ENCODE results near the gene ECI1.
"Not testable (repeated sequence)": the region's sequence is repeated elsewhere in the genome, so short reads cannot be mapped to it uniquely, and the experiment has no call there.

ECI1 gene

DNA sequence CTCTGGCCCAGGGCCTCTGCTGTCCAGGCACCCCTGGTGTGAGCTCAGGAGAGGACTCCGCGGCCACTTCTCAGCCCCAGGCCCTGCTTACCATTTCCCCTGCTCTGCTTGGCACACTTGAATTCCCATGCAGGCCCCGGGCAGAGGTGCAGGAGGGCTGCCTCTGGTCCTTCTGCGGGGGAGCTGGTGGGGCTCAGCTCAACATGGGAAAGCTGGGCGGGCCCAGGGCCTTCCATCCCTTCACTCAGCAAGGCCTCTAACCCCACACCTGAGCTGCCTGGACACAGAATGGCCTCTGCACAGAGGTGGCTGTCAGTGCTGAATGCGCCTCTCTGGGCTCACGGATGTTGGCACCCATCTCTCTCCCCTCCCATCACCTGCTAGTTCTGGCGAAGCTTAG is 29.1 kb upstream of the ECI1 start:
- no peak for DNase-seq

DNA sequence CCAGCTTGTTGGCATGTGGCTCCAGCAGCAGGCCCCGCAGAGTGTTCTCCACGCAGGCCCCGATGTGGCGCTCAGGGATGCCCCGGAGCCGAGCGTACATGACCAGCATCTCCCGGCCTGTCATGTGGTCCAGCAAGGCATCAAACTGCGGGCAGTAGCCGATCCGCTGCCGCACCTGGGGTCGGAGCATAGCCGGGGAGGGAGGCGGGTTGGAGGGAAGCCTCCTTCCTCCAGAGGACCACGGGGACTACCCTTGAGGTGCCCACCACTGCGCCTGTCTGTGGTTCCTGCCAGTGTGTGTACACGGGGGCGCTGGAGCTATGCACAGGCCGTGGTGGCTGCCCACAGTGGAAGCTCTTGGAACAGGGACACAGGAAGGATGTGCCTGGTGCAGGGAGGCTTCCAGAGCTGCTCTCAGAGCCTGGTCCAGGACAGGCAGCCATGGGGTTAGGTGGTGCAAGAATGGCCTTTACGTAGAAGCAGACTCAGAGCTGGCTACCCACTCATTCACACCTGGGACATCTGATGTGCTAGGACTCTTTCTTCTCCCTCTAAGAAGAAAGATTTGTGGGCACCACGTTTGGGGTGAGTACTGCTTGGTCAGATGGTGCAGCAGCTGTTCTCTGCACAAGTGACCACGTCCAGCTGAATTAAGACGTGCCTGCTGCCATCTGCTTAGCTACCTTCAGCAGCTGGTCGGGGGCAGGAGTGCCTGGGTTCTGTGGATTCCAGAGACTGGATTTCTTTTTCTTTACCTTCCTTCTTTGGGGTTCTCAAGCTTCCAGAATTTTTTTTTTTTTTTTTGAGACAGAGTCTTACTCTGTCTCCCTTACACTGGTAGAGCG is 27.8 kb upstream of the ECI1 start:
- no peak for DNase-seq

GRCh38 chr16:2278272-2278608 is 26.9 kb upstream of the ECI1 start:
- DNase-seq = no peak

GRCh38 chr16:2277466-2278271 is 26.3 kb upstream of the ECI1 start:
- DNase-seq = no peak

DNA sequence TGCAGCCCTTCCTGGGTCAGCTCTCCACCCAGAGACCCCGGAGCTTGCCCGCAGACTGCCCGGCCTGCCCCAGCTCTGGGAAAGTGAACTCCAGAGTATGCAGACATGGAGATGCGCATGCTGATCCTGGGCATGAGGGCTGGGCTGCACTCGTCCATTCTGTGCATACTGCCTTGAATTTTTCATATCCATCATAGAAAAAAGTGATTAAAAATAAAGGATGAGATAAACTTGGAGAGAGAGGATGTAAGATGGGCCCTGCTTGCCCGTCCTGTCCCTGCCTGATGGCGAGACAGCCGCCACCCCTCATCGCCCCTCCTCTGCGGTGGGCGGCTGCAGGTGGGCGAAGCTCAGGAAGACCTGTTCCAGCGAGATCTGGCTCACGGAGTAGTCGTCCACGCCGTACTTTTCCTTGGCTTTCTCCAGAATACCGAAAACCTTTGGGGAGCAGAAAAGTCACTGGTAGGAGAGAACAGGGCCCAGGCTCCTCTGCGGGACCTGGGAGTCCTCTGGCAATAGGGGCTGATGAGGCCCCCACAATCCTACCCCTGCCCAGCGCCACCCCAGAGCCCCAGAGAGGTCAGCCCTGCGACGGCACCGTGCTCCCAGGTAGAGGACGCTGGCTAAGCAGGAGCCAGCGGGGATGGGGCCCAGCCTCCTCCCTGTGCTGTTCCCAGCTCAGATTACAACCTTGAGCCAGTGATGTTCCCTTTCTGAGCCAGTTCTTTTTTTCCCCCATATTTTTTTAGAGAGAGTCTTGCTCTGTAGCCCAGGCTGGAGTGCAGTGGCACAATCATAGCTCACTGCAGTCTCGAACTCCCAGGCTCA is 25.2 kb upstream of the ECI1 start:
- DNase-seq = no peak

DNA sequence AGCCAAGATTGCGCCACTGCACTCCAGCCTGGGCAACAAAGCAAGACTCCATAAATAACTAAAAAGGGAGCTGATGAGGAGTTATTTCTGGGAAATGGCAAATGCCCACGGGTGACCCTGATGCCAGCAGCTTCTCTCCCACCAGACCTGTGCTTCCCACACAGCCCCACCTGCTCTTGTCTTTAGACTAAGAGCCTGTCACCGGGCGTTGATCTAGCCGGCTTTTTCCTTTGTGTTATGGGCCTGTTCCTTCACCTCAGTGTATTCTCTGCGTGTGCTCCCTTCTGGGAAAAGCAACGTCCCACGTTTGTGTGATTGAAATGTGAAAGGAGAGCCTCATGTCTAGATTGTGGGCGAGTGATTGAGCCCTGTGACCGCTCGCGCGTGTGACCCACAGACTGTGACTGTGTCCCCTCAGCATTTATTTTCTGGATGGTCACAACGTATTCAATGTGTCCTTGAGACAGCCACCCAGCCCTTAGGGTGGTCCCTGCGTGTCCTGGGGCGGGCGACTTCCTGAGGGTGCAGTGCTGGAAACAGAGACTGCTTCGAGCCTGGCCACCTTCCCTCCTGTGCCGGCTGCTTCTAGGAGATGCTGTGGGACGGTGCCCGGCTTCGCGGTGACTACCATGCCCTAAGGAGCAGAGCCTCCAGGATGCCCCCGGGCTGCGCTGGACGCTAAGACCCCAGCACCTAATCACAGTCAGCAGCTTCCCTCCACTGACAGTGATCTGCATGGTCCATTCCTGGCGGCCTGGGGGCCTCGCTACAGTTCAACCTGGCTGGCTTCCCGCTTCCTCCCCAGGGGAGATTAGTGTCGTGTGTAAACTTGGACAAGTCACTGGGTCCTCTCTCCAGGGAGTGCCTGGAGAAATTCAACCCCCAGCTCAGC is 24.3 kb upstream of the ECI1 start:
- peak in 1 of 56 donors; percentile 5 for DNase-seq

- no peak for DNase-seq
Measured at GRCh38 chr16:2273931-2274330, 22.5 kb upstream of the ECI1 start.

GRCh38 chr16:2273484-2273883 is 22.1 kb upstream of the ECI1 start:
- no peak for DNase-seq

DNA sequence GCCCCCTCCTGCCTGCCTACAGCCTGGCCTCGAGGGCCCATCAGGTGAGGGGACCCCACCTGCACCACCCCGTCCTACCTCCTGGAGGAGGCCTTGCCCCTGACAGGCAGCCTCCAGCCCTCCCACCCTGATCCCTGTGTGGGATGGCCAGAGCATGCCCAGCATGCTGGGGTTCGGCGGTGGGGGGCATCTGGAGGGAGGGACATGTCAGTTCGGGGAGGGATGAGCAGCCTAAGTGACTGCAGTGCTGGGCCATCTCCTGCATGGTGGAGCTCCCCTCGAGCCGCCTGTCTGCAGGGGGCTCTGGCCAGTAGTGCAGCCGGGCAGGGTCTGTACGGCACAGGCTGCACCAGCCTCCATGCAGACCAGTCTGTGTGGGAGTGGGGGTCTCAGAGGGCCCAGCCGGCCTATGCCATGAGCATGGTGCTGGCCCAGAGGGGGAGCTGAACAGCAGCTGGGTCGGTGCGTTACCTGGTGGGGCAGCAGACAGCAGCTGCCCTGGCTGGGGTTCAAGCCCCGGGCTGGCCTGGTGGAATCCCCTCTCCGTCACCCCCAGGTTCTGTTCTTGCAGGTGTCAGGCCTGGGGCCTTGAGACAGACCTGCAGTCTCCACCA is 20.6 kb upstream of the ECI1 start:
- no peak for DNase-seq

DNA sequence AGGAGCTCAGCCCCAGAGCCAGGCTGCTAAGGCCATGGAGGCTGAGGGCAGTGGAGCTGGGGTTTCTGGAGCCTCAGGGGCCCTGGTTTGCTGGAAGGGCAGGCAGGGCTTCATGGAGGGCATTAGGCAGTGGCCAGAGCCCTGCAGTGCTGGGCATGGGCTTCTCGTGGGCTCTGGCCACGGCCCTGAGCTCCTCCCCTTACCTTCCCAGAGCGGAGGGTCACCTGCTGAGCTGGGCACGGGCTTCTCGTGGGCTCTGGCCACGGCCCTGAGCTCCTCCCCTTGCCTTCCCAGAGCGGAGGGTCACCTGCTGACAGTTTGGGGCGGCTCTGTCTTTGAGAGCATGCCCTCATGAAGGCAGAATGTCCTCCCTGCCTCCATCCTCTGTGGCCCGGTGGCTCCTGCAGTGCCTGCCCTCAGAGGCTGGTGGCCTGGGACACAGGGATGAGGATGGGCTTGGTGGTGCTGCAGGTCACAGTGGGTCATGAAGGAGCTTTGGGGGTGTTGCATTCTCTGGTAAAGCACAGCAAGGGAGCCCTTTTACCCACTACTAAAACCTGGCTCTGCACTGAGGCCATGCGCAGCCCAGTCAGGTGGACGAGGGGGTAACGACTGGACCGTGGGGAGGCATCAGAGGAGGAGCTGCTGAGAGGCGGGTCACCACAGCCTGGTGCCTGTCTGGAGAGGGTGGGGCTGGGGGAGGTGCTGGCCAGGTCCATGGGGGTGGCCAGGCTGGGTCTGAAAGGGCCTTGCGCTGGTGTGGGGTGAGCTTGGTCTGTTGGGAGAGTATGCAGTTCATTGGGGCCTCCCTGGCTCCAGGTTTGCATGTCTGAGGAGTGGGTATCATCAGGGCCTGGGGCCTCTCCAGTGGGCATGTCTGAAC is 19.4 kb upstream of the ECI1 start:
- DNase-seq = no peak

DNA sequence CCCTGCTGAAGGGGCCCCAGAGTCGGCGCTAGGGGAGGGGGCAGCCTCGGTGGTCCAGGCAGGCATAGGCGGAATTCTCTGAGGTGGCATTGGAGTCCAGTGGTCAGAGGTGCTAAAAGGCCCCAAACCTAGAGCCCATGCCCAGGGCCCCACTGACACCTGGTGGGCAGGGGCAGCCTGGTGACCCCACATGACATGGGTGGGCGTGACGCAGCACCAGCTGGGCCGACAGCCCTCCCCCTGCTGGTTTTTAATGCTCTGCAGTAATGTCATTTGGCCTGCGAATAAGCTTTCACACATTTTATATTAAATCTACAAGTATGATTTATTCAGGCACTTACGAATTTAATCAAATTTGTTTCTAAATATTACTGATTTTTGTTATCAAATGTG is 18.7 kb upstream of the ECI1 start:
- DNase-seq = no peak

DNA sequence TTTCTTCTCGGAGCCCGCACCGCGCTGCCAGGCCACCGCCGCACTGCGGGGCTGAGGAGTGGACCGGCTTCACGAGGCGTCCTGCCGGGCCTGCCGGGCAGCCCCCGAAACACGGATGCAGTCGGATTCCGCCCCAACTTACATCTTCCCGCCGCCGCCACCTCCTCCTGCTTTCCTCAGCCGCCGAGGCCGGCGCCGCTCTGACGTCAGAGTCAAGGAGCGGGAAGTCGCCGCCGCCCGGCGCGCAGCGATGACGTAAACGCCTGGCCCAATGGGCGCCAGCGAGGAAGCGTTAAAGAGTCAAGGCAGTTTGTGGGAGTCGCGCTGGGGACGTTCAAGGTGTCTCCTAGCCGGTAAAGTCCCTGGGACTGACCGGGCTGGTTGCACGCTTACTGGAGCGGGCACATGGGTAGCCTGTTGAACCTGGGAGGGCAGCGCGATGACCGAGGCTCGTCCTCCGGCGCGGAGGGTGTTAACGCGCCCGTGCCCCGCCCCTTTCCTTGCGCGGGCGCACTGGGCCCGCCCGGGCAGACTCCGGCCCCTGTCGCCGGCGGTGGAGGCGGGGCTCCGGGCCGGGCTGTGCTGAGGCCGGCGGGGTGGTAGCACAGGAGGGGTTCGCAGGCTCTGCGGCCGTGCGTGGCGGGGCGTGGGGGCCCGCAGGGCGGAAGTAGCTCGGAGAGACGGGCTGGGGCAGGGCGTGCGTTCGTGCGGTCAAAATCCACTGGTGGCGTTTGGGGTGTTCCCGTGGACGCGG is 16.7 kb upstream of the ECI1 start, which contains the start of gene RNPS1:
RNPS1 (minus strand) TSS at position 214 of the 754 bp plus-strand sequence. CDS start 3,483 bp downstream, outside the sequence.
- peak; percentile 47 to 98 (median 92) for DNase-seq

GRCh38 chr16:2267505-2267912 is 16.1 kb upstream of the ECI1 start:
- peak in 7 of 56 donors; percentile 47 to 90 (median 83) for DNase-seq

DNA sequence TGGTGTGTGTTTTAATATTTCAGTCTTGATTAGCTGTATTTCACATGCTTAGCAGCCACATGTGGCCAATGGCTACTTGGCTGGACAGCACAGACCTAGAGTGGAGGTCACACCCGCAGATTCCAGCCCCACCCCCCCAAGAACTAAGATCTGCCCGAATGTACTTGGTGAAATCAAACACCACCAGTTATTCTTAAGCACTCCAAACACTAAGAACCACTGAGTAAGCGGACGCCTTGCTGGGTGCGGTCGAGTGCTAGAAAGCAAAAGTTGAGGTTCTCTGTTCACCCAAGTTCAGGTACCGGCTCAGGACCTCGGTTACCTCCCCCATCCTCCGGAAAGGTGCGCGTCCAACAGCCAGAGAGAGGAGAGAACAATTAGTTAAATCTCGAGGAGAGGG is 15.5 kb upstream of the ECI1 start:
- DNase-seq = not testable (repeated sequence)

- DNase-seq = not testable (repeated sequence)
Measured at GRCh38 chr16:2263026-2263425, 11.6 kb upstream of the ECI1 start.

GRCh38 chr16:2260250-2260649 is 8.9 kb upstream of the ECI1 start:
- no peak for DNase-seq

DNA sequence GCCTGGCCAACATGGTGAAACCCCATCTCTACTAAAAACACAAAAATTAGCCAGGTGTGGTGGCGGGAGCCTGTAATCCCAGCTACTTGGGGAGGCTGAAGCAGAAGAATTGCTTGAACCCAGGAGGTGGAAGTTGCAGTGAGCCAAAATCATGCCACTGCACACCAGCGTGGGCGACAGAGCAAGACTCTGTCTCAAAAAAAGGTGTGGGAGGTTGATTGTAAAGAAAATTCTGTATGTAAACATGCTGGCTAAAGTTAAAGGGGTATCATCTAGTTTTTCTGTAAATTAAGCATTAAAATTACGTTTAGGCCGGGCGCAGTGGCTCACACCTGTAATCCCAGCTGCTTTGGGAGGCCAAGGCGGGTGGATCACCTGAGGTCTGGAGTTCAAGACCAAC is 7.1 kb upstream of the ECI1 start:
- not testable (repeated sequence) for DNase-seq

- no peak for DNase-seq
Measured at GRCh38 chr16:2257726-2258125, 6.3 kb upstream of the ECI1 start.

Data from nucleus accumbens (tissue), 56 donors.